Measurements from ENCODE around the gene ASRGL1. TPM values are rescaled to one million over a fixed set of nuclear protein-coding genes. Genes with fewer than 3 reads are reported as not detected.
"Not testable (repeated sequence)": the region's sequence is repeated elsewhere in the genome, so short reads cannot be mapped to it uniquely, and the experiment has no call there.

ASRGL1 gene
- total RNA-seq, 1 donor from 2014 or later, result 110 TPM

DNA sequence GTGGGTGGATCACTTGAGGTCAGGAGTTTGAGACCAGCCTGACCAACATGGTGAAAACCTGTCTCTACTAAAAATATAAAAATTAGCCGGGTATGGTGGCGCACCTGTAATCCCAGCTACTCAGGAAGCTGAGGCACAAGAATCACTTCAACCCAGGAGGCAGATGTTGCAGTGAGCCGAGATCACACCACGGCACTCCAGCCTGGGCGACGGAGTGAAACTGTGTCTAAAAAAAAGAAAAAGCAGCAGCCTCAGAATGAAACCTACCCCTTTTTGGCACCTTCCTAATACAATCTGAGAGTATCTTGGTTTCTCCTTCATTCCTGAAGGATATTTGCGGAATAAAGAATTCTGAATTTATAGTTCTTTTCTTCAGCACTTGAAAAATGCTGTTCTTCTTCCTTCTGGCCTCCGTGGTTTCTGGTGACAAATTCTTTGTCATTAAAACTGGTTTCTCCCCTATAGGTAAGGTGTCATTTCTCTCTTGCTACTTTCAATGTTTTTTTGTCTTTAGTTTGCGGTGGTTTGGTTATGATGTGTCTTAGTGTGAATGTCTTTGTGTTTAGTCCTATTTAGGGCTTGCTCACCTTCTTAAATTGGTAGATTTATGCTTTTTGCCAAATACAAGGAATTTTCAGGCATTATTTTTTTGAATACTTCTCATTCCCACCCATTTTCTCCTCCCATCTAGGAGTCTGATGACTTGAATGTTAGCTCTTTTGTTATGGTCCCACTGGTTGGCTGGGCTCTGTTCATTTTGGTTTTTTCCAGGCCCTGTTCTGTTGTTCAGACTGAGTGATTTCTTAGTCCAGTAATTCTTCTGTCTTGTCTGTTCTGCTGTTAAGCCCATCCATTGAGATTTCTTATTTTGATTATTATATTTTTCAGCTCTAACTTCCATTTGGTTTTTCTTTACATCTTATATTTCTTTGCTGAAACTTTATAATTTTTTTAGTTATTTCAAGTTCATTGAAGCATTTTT, 15.4 kb downstream of the ASRGL1 start:
- no peak for DNase-seq (ENCODE audit: low spot score)

GRCh38 chr11:62353841-62354240, 16.6 kb downstream of the ASRGL1 start:
- DNase-seq (ENCODE audit: low spot score), result no peak

GRCh38 chr11:62358273-62358672, 21.0 kb downstream of the ASRGL1 start:
- no peak for DNase-seq (ENCODE audit: low spot score)

GRCh38 chr11:62359475-62359874, 22.2 kb downstream of the ASRGL1 start:
- DNase-seq (ENCODE audit: low spot score), result no peak

DNA sequence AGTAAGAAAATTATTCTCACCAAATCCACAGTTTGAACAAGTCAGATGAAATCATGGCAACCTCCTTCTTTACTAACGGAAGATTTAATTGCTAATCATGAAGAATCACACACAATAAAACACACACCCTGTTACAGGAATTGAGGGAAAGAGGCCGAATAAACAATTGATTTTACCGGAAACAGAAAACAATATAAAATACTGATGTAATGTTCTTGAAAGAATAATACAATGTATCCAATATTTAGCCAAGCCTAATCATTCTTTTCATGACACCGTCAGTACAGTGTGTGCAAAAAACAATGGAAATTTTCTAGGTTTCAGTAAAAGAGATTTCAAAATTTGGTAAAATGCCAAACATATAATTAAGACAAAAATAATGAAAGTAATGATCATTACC, 23.4 kb downstream of the ASRGL1 start:
- no peak for DNase-seq (ENCODE audit: low spot score)

DNA sequence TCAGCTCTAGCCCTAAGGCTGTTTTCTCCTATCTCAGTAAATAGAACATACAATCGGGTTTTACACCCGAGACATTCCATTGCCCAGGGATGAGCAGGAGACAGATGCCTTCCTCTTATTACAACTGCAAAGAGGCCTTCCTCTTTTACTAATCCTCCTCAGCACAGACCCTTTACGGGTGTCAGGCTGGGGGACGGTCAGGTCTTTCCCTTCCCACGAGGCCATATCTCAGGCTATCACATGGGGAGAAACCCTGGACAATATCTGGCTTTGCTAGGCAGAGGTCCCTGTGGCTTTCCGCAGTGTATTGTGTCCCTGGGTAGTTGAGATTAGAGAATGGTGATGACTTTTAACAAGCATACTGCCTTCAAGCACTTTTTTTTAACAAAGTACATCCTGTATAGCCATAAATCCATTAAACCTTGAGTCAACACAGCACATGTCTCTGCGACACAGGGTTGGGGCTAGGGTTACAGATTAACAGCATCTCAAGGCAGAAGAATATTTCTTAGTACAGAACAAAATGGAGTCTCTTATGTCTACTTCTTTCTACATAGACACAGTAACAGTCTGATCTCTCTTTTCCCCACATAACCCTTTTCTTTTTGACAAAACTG, 31.7 kb downstream of the ASRGL1 start:
- DNase-seq (ENCODE audit: low spot score), result not testable (repeated sequence)

GRCh38 chr11:62370743-62371440, 33.6 kb downstream of the ASRGL1 start:
- no peak for DNase-seq (ENCODE audit: low spot score)

GRCh38 chr11:62372871-62373270, 35.6 kb downstream of the ASRGL1 start:
- no peak for DNase-seq (ENCODE audit: low spot score)

GRCh38 chr11:62373464-62374119, 36.3 kb downstream of the ASRGL1 start:
- no peak for DNase-seq (ENCODE audit: low spot score)

GRCh38 chr11:62374801-62375200, 37.6 kb downstream of the ASRGL1 start:
- DNase-seq (ENCODE audit: low spot score), result no peak

GRCh38 chr11:62378459-62379063, 41.3 kb downstream of the ASRGL1 start:
- DNase-seq (ENCODE audit: low spot score), result not testable (repeated sequence)

DNA sequence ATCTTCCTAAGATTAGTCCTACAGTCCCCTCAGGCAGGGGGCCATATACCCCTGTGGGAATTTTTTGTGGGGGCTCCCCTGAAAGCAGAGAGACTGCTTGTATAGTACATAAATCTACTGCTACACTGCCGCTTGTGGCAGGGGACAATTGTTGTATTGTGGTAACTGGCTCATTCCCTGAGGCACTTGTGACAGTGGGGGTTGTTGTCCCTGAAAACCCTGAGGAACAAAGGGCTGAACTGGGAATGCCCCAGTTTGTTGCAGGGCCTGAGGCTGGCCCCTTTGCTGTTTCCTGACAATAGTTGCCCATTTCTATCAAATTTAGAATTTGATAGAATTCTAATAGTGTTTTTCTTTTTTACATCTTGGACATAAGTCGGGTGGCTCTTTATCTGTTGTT, 42.3 kb downstream of the ASRGL1 start:
- not testable (repeated sequence) for DNase-seq (ENCODE audit: low spot score)

DNA sequence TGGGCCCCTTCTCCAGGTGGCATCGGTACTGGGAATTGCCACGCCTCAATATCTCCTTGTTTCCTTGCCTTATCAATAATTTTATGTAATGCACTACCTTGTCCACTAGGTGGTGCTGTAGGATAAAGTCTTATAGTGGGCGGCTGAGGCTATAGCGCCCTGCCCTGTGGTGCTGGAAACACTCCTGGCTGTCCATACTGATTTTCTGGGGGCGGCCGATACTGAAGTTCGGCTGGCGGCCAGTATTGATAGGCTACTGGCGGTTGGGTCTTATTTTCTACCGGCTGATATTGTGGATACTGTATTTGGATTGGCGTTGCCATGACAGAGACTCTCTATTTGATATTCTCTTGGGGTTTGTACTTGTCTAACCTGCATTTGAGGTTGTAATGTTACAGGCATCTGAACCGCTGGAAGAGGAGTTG, 43.6 kb downstream of the ASRGL1 start:
- DNase-seq (ENCODE audit: low spot score), result peak; percentile 48

- DNase-seq (ENCODE audit: low spot score), result no peak
Observed at GRCh38 chr11:62383822-62384221, 46.6 kb downstream of the ASRGL1 start.

GRCh38 chr11:62386083-62386482, 48.8 kb downstream of the ASRGL1 start:
- not testable (repeated sequence) for DNase-seq (ENCODE audit: low spot score)

DNA sequence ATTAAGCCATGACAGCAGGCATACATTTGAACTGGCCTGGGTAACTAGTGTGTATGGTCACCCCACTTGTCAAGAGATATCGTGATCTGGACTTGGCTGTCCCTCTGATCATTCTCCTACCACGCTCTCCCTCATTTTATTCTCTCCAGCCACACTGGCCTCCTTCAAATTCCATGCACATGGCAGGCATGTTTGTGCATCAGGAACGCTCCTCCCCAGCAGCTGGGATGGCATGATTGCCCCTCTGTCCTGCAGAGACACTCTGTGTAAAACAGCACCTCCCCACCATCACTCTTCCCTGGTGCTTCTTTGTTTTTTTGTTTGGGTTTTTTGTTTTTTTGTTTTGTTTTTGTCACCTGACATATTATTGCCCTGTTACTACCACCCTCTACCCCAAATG, 50.1 kb downstream of the ASRGL1 start:
- DNase-seq (ENCODE audit: low spot score), result no peak

GRCh38 chr11:62388999-62389398, 51.8 kb downstream of the ASRGL1 start:
- no peak for DNase-seq (ENCODE audit: low spot score)

- no peak for DNase-seq (ENCODE audit: low spot score)
Observed at GRCh38 chr11:62390237-62390636, 53.0 kb downstream of the ASRGL1 start.

GRCh38 chr11:62390722-62391121, 53.5 kb downstream of the ASRGL1 start:
- no peak for DNase-seq (ENCODE audit: low spot score)

GRCh38 chr11:62391642-62392425, 54.6 kb downstream of the ASRGL1 start:
- no peak for DNase-seq (ENCODE audit: low spot score)

GRCh38 chr11:62392506-62392905, 55.3 kb downstream of the ASRGL1 start:
- DNase-seq (ENCODE audit: low spot score), result no peak
